Omental fat pad (tissue), 4 donors: Measurements from ENCODE around the gene SLC24A3. TPM values are rescaled to one million over a fixed set of nuclear protein-coding genes. Genes with fewer than 3 reads are reported as not detected.

Experiments
- ATAC-seq: fragments of 150-250 bp; one replicate; pipeline ENCODE4 v1.9.1; 2016; ENCODE audit warnings: mild to moderate bottlenecking, moderate library complexity; ENCODE audit not compliant: low FRiP score
- DNase-seq: peaks from one replicate; pipeline ENCODE4 v3.0.0-alpha.2; 2019; ENCODE audit warnings: low spot score
- total RNA-seq, 4 donors: library from RNA; depleted of rRNA; stranded (reverse); fragments of >200 nt; gene quantifications; one replicate each; pipeline ENCODE4 v1.1.0, GENCODE V29; 2016
- TF ChIP-seq, protein P1 (sequence below), 3 donors: fragments of 450-650 bp; IDR thresholded peaks; one replicate each; pipeline ENCODE4 v1.5.1; 2016 to 2017; ENCODE audit warnings: antibody characterized with exemption in 3 of 3, mild to moderate bottlenecking in 3 of 3, moderate library complexity in 2 of 3

The SLC24A3 gene
- total RNA-seq, 4 donors from 2014 or later: 6.3 to 14.0 (median 9.2) TPM

DNA sequence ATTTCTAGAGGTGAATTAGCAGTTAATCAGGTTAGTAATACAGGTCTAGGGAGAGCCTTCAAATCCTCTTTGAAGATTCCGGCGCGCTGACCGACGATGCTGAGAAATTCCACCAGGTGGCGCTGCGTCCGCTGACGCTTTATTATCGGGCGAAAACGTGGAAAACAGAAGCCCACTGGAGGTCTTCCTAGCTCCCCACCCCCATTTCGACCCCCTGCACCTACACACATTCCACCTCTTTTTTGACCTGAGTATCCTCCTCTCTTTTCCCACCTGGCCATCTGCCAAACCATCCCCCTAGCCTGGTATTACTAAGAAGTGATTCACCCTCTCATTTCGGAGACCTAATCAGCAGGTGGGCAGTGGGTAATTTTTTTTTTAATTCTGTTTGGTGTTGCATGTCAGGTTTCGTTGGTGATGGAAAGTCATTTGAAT, 480.3 kb downstream of the SLC24A3 start:
- peak; percentile 62 for DNase-seq
- TF ChIP-seq, protein P1, sequence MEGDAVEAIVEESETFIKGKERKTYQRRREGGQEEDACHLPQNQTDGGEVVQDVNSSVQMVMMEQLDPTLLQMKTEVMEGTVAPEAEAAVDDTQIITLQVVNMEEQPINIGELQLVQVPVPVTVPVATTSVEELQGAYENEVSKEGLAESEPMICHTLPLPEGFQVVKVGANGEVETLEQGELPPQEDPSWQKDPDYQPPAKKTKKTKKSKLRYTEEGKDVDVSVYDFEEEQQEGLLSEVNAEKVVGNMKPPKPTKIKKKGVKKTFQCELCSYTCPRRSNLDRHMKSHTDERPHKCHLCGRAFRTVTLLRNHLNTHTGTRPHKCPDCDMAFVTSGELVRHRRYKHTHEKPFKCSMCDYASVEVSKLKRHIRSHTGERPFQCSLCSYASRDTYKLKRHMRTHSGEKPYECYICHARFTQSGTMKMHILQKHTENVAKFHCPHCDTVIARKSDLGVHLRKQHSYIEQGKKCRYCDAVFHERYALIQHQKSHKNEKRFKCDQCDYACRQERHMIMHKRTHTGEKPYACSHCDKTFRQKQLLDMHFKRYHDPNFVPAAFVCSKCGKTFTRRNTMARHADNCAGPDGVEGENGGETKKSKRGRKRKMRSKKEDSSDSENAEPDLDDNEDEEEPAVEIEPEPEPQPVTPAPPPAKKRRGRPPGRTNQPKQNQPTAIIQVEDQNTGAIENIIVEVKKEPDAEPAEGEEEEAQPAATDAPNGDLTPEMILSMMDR (IDR thresholded peaks at IDR 0.05): peak in 1 of 3 donors; percentile 87
- peak; percentile 69 for ATAC-seq

- ATAC-seq: no peak
- no peak for DNase-seq
- TF ChIP-seq, protein P1 (IDR thresholded peaks at IDR 0.05): no peak
These were observed 481.1 kb downstream of the SLC24A3 start for GRCh38 chr20:19693508-19693907.

DNA sequence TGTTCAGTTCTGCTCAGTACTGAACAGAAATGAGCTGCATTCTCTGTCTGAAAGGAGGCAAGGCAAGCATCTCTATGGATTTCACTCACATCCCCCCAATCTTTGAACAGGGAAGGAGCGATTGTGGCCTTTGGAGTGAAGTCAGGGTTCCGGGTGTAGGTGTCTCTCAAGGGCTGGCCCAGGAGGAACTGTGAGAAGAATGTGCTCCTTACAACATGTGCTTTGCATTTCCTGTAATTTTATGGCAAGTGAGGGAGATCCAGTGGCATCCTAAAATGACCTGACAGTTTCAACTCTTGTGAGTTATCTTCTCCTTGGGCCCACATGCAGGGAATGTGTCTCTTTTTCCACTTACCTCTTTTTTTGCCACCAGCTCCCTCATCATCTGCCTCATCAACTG, 482.6 kb downstream of the SLC24A3 start:
- TF ChIP-seq, protein P1 (IDR thresholded peaks at IDR 0.05): no peak
- ATAC-seq (no peak), DNase-seq (no peak)

DNA sequence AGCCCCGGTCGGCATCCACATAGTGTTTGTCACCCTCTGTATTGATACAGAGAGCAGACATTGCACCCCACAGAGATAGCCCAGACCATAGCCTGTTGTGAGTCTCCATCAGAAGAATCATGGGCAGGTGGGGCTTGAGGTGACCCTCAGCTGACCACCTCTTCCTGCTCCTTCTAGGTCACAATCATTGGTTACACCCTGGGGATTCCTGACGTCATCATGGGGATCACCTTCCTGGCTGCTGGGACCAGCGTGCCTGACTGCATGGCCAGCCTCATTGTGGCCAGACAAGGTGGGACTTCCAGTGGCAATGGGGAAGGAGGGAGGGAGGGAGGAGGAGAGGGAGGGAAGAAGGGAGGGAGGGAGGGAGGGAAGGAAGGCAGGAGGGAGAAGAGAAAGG, 484.2 kb downstream of the SLC24A3 start:
- TF ChIP-seq, protein P1 (IDR thresholded peaks at IDR 0.05): no peak
- ATAC-seq (no peak), DNase-seq (no peak)

GRCh38 chr20:19697415-19697814, 485.0 kb downstream of the SLC24A3 start:
- DNase-seq (no peak), ATAC-seq (no peak)
- TF ChIP-seq, protein P1 (IDR thresholded peaks at IDR 0.05): no peak

GRCh38 chr20:19699180-19699971, 486.9 kb downstream of the SLC24A3 start:
- DNase-seq (no peak), ATAC-seq (no peak)
- TF ChIP-seq, protein P1 (IDR thresholded peaks at IDR 0.05): no peak

GRCh38 chr20:19701429-19701828, 489.0 kb downstream of the SLC24A3 start:
- ATAC-seq: no peak
- no peak for DNase-seq
- TF ChIP-seq, protein P1 (IDR thresholded peaks at IDR 0.05): no peak
